ENCODE results near the gene CCDC159.

CCDC159 gene

DNA sequence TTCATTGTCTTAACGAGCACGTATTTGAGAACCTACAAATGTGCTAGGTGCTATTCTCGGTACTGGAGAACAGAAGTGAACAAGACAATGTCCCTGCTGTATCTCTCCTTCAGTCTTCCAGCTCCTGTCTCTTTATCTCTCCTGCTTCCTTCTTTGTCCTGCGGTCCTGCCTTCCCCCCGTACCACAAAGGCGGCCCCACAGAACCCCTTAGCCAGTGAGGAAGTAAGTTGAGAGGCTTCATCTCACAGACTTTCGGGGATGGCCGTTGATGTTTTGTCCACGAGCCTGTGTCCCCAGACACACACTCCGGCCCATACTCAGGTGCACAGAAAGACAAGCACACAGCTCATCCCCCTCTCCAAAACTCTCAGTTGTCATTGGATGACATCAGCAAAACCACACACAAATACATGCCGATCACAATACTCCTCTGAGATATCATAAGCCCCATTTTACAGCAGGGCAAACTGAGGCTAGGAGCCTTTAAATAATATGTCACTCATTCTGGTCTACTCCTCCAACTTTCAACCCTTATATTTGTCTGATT, 27.6 kb downstream of the CCDC159 start:
- Histone ChIP-seq H3K4me1 (ENCODE audit: control insufficient read depth in 1 of 2, insufficient read depth in 2 of 2, low read length in 2 of 2) (peaks cover 7% of the 10 kb centered on the region in 2 experiments), H3K4ac (ENCODE audit: low read depth, low read length) (no peak overlapping the region), H3K23ac (ENCODE audit: low read length) (no peak overlapping the region), H4K8ac (ENCODE audit: low read depth, low read length) (peak overlapping the region; percentile 38), H3K4me2 (ENCODE audit: low read length) (peak overlapping the region; percentile 65), H3K79me1 (ENCODE audit: low read length) (peaks cover 7% of the 10 kb centered on the region), H4K12ac (ENCODE audit: low read depth, low read length) (no peak overlapping the region), H3K36me3 (ENCODE audit: control insufficient read depth in 1 of 2, insufficient read depth in 2 of 2, low read length in 2 of 2) (no peaks in the 10 kb centered on the region), H3K18ac (ENCODE audit: low read length) (no peak overlapping the region), H3K9ac (ENCODE audit: low read length) (no peak overlapping the region), H2AFZ (ENCODE audit: insufficient read depth, low read length, poor library complexity) (no peak overlapping the region), H2BK120ac (ENCODE audit: insufficient read depth, low read length, poor library complexity) (no peak overlapping the region), H2BK12ac (ENCODE audit: low read length) (no peak overlapping the region), H3K9me3 (ENCODE audit: insufficient read depth, low read depth, low read length) (peaks cover 2% of the 10 kb centered on the region), H3K27me3 (ENCODE audit: insufficient read depth, low read length) (no peaks in the 10 kb centered on the region), H3K79me2 (ENCODE audit: control insufficient read depth, insufficient read depth, low read length, poor library complexity) (peaks cover 5% of the 10 kb centered on the region), H3K27ac (ENCODE audit: low read depth, low read length) (no peak overlapping the region), H4K91ac (ENCODE audit: low read depth, low read length) (no peak overlapping the region), H3K14ac (ENCODE audit: low read length) (no peak overlapping the region), H2BK5ac (ENCODE audit: low read depth, low read length, poor library complexity) (no peak overlapping the region), H3K4me3 (ENCODE audit: low read depth, low read length) (no peak overlapping the region), H2AK5ac (ENCODE audit: low read length) (no peak overlapping the region)
- peak in 1 of 2 donors; percentile 31 for DNase-seq
- no CpG with 5 or more reads among the region's 11 CpGs for WGBS (ENCODE audit: extremely low coverage, insufficient coverage, insufficient read length)

DNA sequence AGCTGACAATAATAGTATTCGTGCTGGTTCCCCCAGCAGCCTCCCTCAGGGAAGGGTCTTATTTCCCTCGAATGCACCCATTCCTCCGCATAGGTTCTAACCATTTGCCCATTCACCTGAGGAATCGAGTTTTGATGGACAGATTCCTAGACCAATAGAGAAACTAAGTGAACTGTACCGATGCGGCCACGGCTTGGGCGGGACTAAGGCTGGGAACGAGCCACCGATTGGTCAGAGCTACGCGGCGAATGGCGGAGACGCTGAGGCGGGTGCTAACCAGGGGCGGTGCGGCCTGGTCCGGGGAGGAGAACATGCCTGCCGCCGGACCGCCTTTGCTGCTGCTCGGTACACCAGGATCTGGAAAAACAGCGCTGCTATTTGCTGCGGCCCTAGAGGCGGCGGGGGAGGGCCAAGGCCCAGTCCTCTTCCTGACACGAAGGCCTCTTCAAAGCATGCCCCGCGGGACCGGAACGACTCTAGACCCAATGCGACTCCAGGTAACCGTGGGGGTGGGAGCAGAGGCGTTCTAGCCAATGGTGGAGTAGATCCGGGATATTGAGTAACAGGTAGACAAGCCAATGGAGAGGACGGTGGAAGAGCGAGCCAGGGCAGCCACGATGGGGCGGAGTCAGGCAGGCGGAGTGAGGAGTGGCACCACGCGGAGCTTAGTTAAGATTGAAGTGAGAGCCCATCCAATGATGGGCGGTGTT, 28.3 kb downstream of the CCDC159 start, which contains the start of gene SWSAP1:
Gene SWSAP1 (plus strand): TSS at position 234 of the 710 bp plus-strand sequence. CDS start 15 bp downstream, at position 249.
- Histone ChIP-seq H3K4me1 (ENCODE audit: control insufficient read depth in 1 of 2, insufficient read depth in 2 of 2, low read length in 2 of 2) (peaks cover 7% of the 10 kb centered on the region in 2 experiments), H3K9me3 (ENCODE audit: insufficient read depth, low read depth, low read length) (peaks cover 2% of the 10 kb centered on the region), H2BK120ac (ENCODE audit: insufficient read depth, low read length, poor library complexity) (peak within 1 kb of the TSS; percentile 91), H4K91ac (ENCODE audit: low read depth, low read length) (peak within 1 kb of the TSS; percentile 95), H3K14ac (ENCODE audit: low read length) (peak within 1 kb of the TSS; percentile 93), H3K4ac (ENCODE audit: low read depth, low read length) (peak within 1 kb of the TSS; percentile 91), H3K79me2 (ENCODE audit: control insufficient read depth, insufficient read depth, low read length, poor library complexity) (peaks cover 5% of the 10 kb centered on the region), H2AFZ (ENCODE audit: insufficient read depth, low read length, poor library complexity) (peak within 1 kb of the TSS; percentile 94), H3K27ac (ENCODE audit: low read depth, low read length) (peak within 1 kb of the TSS; percentile 95), H3K23ac (ENCODE audit: low read length) (no peak within 1 kb of the TSS), H4K8ac (ENCODE audit: low read depth, low read length) (peak within 1 kb of the TSS; percentile 96), H3K9ac (ENCODE audit: low read length) (peak within 1 kb of the TSS; percentile 91), H3K18ac (ENCODE audit: low read length) (peak within 1 kb of the TSS; percentile 97), H4K12ac (ENCODE audit: low read depth, low read length) (peak within 1 kb of the TSS; percentile 93), H3K79me1 (ENCODE audit: low read length) (peaks cover 7% of the 10 kb centered on the region), H3K36me3 (ENCODE audit: control insufficient read depth in 1 of 2, insufficient read depth in 2 of 2, low read length in 2 of 2) (no peaks in the 10 kb centered on the region), H2BK12ac (ENCODE audit: low read length) (no peak within 1 kb of the TSS), H3K4me3 (ENCODE audit: low read depth, low read length) (peak within 1 kb of the TSS; percentile 81), H2AK5ac (ENCODE audit: low read length) (peak within 1 kb of the TSS; percentile 96), H3K27me3 (ENCODE audit: insufficient read depth, low read length) (no peaks in the 10 kb centered on the region), H3K4me2 (ENCODE audit: low read length) (peak within 1 kb of the TSS; percentile 70), H2BK5ac (ENCODE audit: low read depth, low read length, poor library complexity) (peak within 1 kb of the TSS; percentile 99)
- DNase-seq, result peak; percentile 100
- WGBS (ENCODE audit: extremely low coverage, insufficient coverage, insufficient read length), result no CpG with 5 or more reads among the region's 44 CpGs

DNA sequence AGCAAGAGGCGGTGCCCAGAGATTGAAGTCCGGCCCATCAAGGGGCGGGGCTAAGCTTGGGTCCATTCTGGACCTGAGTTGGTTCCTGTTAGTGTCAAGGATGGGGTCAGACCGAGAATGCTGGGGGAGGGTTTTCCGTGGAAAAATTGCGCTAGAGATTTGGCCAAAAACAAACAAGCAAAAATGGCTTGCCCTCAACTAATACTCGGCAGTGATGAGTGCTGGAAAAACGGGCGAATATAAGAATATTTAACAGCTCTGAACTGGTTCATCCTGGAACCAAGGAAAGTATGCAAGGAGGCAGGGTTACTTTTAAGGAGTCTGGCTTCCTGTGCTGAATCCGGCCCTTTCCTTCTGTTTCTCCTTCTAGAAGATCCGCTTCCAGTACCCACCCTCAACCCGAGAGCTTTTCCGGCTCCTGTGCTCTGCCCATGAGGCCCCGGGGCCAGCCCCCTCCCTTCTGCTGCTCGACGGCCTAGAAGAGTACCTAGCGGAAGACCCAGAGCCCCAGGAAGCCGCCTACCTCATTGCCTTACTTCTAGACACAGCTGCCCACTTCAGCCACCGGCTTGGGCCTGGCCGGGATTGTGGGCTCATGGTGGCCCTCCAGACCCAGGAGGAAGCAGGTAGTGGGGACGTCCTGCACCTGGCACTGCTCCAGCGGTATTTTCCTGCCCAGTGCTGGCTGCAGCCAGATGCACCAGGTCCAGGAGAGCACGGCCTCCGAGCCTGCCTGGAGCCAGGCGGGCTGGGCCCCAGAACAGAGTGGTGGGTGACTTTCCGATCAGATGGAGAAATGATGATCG, 29.0 kb downstream of the CCDC159 start:
- H4K91ac ChIP-seq (ENCODE audit: low read depth, low read length), result peak overlapping the region; percentile 87

DNA sequence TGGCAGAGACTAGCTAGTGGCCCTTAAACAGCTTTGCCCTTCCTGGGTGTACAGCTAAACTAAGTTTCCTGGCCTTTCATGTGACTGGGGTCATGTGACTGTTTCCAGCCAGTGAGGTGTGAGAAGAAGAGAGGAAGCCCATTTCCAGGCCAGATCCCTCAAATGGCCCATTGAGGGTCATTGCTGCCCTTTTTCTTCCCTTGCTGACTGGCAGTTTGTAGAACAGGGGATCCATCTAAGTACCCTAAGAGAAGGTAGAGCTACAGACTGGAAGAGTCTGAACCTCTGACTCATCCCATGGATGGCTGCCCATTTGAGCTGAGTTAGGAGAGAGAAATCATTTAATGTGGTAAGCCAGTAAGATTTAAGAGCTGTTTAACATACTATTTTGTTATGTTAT, 30.9 kb downstream of the CCDC159 start:
- peaks cover 5% of the 10 kb centered on the region for H3K79me2 ChIP-seq (ENCODE audit: control insufficient read depth, insufficient read depth, low read length, poor library complexity)
- no peak overlapping the region for H3K4ac ChIP-seq (ENCODE audit: low read depth, low read length)
- H3K4me3 ChIP-seq (ENCODE audit: low read depth, low read length), result no peak overlapping the region
- no peak overlapping the region for H4K12ac ChIP-seq (ENCODE audit: low read depth, low read length)
- DNase-seq, result peak in 1 of 2 donors; percentile 33
- H3K27me3 ChIP-seq (ENCODE audit: insufficient read depth, low read length), result no peaks in the 10 kb centered on the region
- H3K18ac ChIP-seq (ENCODE audit: low read length), result no peak overlapping the region
- no peak overlapping the region for H3K14ac ChIP-seq (ENCODE audit: low read length)
- H4K8ac ChIP-seq (ENCODE audit: low read depth, low read length), result peak overlapping the region; percentile 2
- no peak overlapping the region for H2BK5ac ChIP-seq (ENCODE audit: low read depth, low read length, poor library complexity)
- H4K91ac ChIP-seq (ENCODE audit: low read depth, low read length), result no peak overlapping the region
- no peak overlapping the region for H2BK12ac ChIP-seq (ENCODE audit: low read length)
- H3K79me1 ChIP-seq (ENCODE audit: low read length), result peaks cover 7% of the 10 kb centered on the region
- H2AK5ac ChIP-seq (ENCODE audit: low read length), result no peak overlapping the region
- no peak overlapping the region for H2BK120ac ChIP-seq (ENCODE audit: insufficient read depth, low read length, poor library complexity)
- H3K23ac ChIP-seq (ENCODE audit: low read length), result no peak overlapping the region
- H3K4me1 ChIP-seq (ENCODE audit: control insufficient read depth in 1 of 2, insufficient read depth in 2 of 2, low read length in 2 of 2), result peaks cover 16 to 19% of the 10 kb centered on the region in 2 experiments
- H3K9me3 ChIP-seq (ENCODE audit: insufficient read depth, low read depth, low read length), result peaks cover 2% of the 10 kb centered on the region
- no peak overlapping the region for H3K27ac ChIP-seq (ENCODE audit: low read depth, low read length)
- no peak overlapping the region for H2AFZ ChIP-seq (ENCODE audit: insufficient read depth, low read length, poor library complexity)
- H3K9ac ChIP-seq (ENCODE audit: low read length), result no peak overlapping the region
- no peak overlapping the region for H3K4me2 ChIP-seq (ENCODE audit: low read length)
- no peaks in the 10 kb centered on the region for H3K36me3 ChIP-seq (ENCODE audit: control insufficient read depth in 1 of 2, insufficient read depth in 2 of 2, low read length in 2 of 2)

More for the DNA sequence above, 29.0 kb downstream of the CCDC159 start:
- Histone ChIP-seq H3K9ac (ENCODE audit: low read length) (no peak overlapping the region), H3K23ac (ENCODE audit: low read length) (no peak overlapping the region), H2AK5ac (ENCODE audit: low read length) (peak overlapping the region; percentile 96), H4K8ac (ENCODE audit: low read depth, low read length) (peak overlapping the region; percentile 94), H3K79me1 (ENCODE audit: low read length) (peaks cover 7% of the 10 kb centered on the region), H3K14ac (ENCODE audit: low read length) (peak overlapping the region; percentile 86), H2AFZ (ENCODE audit: insufficient read depth, low read length, poor library complexity) (peak overlapping the region; percentile 80), H3K18ac (ENCODE audit: low read length) (peak overlapping the region; percentile 74), H2BK5ac (ENCODE audit: low read depth, low read length, poor library complexity) (peak overlapping the region; percentile 23), H3K4ac (ENCODE audit: low read depth, low read length) (peak overlapping the region; percentile 13), H2BK120ac (ENCODE audit: insufficient read depth, low read length, poor library complexity) (peak overlapping the region; percentile 12), H3K27ac (ENCODE audit: low read depth, low read length) (peak overlapping the region; percentile 49), H3K9me3 (ENCODE audit: insufficient read depth, low read depth, low read length) (peaks cover 2% of the 10 kb centered on the region), H3K4me1 (ENCODE audit: control insufficient read depth in 1 of 2, insufficient read depth in 2 of 2, low read length in 2 of 2) (peaks cover 7% of the 10 kb centered on the region in 2 experiments), H2BK12ac (ENCODE audit: low read length) (no peak overlapping the region), H3K27me3 (ENCODE audit: insufficient read depth, low read length) (no peaks in the 10 kb centered on the region), H3K4me3 (ENCODE audit: low read depth, low read length) (peak overlapping the region; percentile 8), H3K4me2 (ENCODE audit: low read length) (peak overlapping the region; percentile 70), H4K12ac (ENCODE audit: low read depth, low read length) (peak overlapping the region; percentile 76), H3K36me3 (ENCODE audit: control insufficient read depth in 1 of 2, insufficient read depth in 2 of 2, low read length in 2 of 2) (no peaks in the 10 kb centered on the region), H3K79me2 (ENCODE audit: control insufficient read depth, insufficient read depth, low read length, poor library complexity) (peaks cover 5% of the 10 kb centered on the region)
- no peak for DNase-seq
- no CpG with 5 or more reads among the region's 27 CpGs for WGBS (ENCODE audit: extremely low coverage, insufficient coverage, insufficient read length)

All from trophoblast cell (in vitro differentiated cells and primary cell).